ACC112 (cell line): Measurements from ENCODE around the gene LY86.

ENCODE experiments used
- H2AFZ ChIP-seq: fragments of 200-600 bp; sonication (generic); one replicate; pipeline ENCODE4 v1.6.0; 2017; ENCODE audit warnings: antibody characterized with exemption, low read length; ENCODE audit not compliant: unreplicated experiment
- H3K27ac ChIP-seq: fragments of 200-600 bp; sonication (generic); 2 replicates; pipeline ENCODE4 v1.5.1; 2014; ENCODE audit warnings: low read depth, mild to moderate bottlenecking, antibody characterized with exemption, low read length, moderate library complexity
- H3K27me3 ChIP-seq: fragments of 200-600 bp; sonication (generic); 2 replicates; pipeline ENCODE4 v1.6.1; 2014; ENCODE audit warnings: mild to moderate bottlenecking, antibody characterized with exemption, low read length, moderate library complexity, mixed read lengths; ENCODE audit not compliant: insufficient read depth
- H3K36me3 ChIP-seq: fragments of 200-600 bp; sonication (generic); 2 replicates; pipeline ENCODE4 v1.6.1; 2016; ENCODE audit warnings: mild to moderate bottlenecking, antibody characterized with exemption, low read length, moderate library complexity, mixed read lengths; ENCODE audit not compliant: insufficient read depth
- H3K4me1 ChIP-seq: fragments of 200-600 bp; sonication (generic); one replicate; pipeline ENCODE4 v1.6.1; 2016; ENCODE audit warnings: low read length, mixed read lengths; ENCODE audit not compliant: insufficient read depth, unreplicated experiment, control insufficient read depth
- H3K4me3 ChIP-seq: fragments of 200-600 bp; sonication (generic); 2 replicates; pipeline ENCODE4 v1.5.1; 2014; ENCODE audit warnings: mild to moderate bottlenecking, low read depth, low read length
- H3K79me2 ChIP-seq: fragments of 200-600 bp; sonication (generic); one replicate; pipeline ENCODE4 v1.6.0; 2016; ENCODE audit warnings: low read length; ENCODE audit not compliant: control insufficient read depth, unreplicated experiment, insufficient read depth

LY86 gene

GRCh38 chr6:6645261-6645917 lies 56.9 kb downstream of the LY86 start:
- H3K4me3 ChIP-seq, result no peak overlapping the region
- H2AFZ ChIP-seq, result no peak overlapping the region
- no peaks in the 10 kb centered on the region for H3K4me1 ChIP-seq
- H3K36me3 ChIP-seq, result no peaks in the 10 kb centered on the region
- no peaks in the 10 kb centered on the region for H3K79me2 ChIP-seq
- no peak overlapping the region for H3K27ac ChIP-seq
- H3K27me3 ChIP-seq, result peaks cover 34% of the 10 kb centered on the region

- Histone ChIP-seq H2AFZ (no peak overlapping the region), H3K27ac (no peak overlapping the region), H3K27me3 (peaks cover 34% of the 10 kb centered on the region), H3K4me1 (no peaks in the 10 kb centered on the region), H3K4me3 (no peak overlapping the region), H3K79me2 (no peaks in the 10 kb centered on the region), H3K36me3 (no peaks in the 10 kb centered on the region)
Measured at GRCh38 chr6:6646384-6646783, 57.9 kb downstream of the LY86 start.

GRCh38 chr6:6646859-6647258 lies 58.3 kb downstream of the LY86 start:
- H3K4me3 ChIP-seq, result no peak overlapping the region
- H3K4me1 ChIP-seq, result no peaks in the 10 kb centered on the region
- no peaks in the 10 kb centered on the region for H3K36me3 ChIP-seq
- peaks cover 34% of the 10 kb centered on the region for H3K27me3 ChIP-seq
- H3K79me2 ChIP-seq, result no peaks in the 10 kb centered on the region
- H2AFZ ChIP-seq, result no peak overlapping the region
- no peak overlapping the region for H3K27ac ChIP-seq

DNA sequence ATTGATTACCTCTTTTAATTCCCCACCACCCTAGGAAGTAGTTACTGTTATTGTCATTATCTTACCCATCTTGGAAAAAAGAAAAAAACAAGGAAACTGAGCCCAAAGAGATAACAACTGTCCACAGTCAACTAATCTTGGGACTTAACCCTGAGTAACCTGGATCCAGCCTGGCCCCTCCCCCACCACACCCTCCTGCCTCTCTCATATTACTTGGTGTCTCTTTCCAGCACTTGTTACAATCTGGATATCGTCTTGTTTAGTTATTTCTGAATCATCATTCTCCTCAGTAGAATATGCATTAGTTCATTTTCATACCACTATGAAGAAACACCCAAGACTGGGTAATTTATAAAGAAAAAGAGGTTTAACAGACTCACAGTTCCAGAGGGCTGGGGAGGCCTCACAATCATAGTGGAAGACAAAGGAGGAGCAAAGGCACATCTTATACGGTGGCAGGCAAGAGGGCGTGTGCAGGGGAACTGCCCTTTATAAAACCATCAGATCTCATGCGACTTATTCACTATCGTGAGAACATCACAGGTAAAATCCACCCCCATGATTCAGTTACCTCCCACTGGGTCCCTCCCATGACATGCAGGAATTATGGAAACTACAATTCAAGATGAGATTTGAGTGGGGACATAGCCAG lies 60.3 kb downstream of the LY86 start:
- Histone ChIP-seq H2AFZ (no peak overlapping the region), H3K27me3 (peaks cover 33% of the 10 kb centered on the region; the same call in 1 of the 2 replicates), H3K4me1 (no peaks in the 10 kb centered on the region), H3K27ac (no peak overlapping the region), H3K36me3 (no peaks in the 10 kb centered on the region), H3K4me3 (no peak overlapping the region), H3K79me2 (no peaks in the 10 kb centered on the region)

DNA sequence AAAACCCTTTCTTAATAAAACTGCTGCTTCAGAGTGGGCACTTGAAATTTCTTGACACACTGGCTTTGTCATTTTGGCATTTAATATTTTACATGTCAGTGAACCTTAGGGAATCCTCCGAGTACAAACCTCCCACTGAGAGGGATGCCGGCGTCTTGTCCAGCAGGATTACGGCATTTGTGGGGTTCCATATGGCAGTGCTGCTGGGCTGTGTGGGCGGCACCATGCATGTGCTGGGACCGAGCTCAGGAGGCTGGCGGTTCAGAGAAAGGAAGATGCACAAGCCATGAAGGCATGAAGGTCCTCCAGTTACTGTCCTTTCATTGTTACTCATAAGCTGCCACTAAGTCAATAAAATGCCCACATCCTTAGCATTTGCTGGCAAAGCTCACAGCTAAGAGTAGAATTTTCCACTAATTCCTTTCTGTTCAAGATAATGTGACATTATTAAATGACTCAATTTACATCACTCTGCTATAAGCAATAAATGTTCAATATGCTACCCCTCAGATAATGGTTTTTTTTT lies 61.4 kb downstream of the LY86 start:
- Histone ChIP-seq H2AFZ (no peak overlapping the region), H3K4me1 (no peaks in the 10 kb centered on the region), H3K36me3 (no peaks in the 10 kb centered on the region), H3K4me3 (no peak overlapping the region), H3K79me2 (no peaks in the 10 kb centered on the region), H3K27ac (no peak overlapping the region), H3K27me3 (peaks cover 30% of the 10 kb centered on the region; the same call in 1 of the 2 replicates)

GRCh38 chr6:6650839-6651238 lies 62.3 kb downstream of the LY86 start:
- Histone ChIP-seq H3K4me1 (no peaks in the 10 kb centered on the region), H3K27me3 (peaks cover 36% of the 10 kb centered on the region), H3K27ac (no peak overlapping the region), H3K4me3 (no peak overlapping the region), H3K36me3 (no peaks in the 10 kb centered on the region), H2AFZ (no peak overlapping the region), H3K79me2 (no peaks in the 10 kb centered on the region)

DNA sequence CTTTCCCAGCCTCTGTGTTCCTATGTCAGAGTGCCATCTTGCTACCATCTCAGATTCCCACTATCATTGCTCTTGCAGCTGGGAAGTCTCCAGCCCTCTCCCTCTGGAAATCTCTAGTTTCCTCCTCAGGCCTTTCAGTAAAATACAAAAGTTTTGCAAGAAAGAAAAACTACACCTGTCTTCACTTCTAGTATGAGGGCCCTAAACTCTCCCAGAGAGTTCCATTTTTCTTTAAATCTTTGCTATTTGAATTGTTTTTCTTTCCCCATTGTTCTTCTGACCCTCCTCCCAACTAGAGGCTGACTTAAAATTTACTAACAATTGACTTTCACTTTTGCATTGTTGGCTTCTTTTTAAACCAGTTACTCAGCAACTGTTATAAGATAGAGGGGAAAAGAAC lies 62.8 kb downstream of the LY86 start:
- no peak overlapping the region for H3K27ac ChIP-seq
- H3K4me1 ChIP-seq, result no peaks in the 10 kb centered on the region
- H2AFZ ChIP-seq, result no peak overlapping the region
- peaks cover 32% of the 10 kb centered on the region for H3K27me3 ChIP-seq
- no peaks in the 10 kb centered on the region for H3K79me2 ChIP-seq
- no peaks in the 10 kb centered on the region for H3K36me3 ChIP-seq
- H3K4me3 ChIP-seq, result no peak overlapping the region

DNA sequence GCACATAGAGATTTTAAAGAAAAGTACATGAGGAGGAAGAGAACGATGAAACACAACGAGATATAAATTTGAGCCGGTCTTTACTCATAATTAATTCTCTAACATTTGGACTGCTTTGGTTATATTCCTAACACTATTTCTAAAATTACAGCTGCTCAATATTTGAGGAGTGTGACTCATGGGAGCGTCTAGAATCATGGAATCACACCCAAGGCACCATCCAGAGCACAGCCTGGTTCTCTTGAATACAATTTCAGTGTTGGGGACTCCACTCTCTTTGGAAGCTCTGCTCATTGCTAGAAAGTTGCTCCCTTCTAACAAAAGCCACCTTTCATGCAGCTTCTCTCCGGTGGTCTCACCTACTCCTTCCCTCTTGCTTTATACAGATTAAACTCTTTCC lies 64.4 kb downstream of the LY86 start:
- Histone ChIP-seq H3K27me3 (peaks cover 28% of the 10 kb centered on the region), H2AFZ (no peak overlapping the region), H3K27ac (no peak overlapping the region), H3K4me1 (no peaks in the 10 kb centered on the region), H3K79me2 (no peaks in the 10 kb centered on the region), H3K4me3 (no peak overlapping the region), H3K36me3 (no peaks in the 10 kb centered on the region)

GRCh38 chr6:6654599-6655575 lies 66.4 kb downstream of the LY86 start:
- Histone ChIP-seq H3K27ac (no peak overlapping the region), H3K36me3 (no peaks in the 10 kb centered on the region), H3K4me3 (no peak overlapping the region), H2AFZ (no peak overlapping the region), H3K79me2 (no peaks in the 10 kb centered on the region), H3K4me1 (no peaks in the 10 kb centered on the region), H3K27me3 (peaks cover 26% of the 10 kb centered on the region)

GRCh38 chr6:6655805-6656251 lies 67.3 kb downstream of the LY86 start:
- Histone ChIP-seq H3K4me3 (no peak overlapping the region), H3K27ac (no peak overlapping the region), H2AFZ (no peak overlapping the region), H3K36me3 (no peaks in the 10 kb centered on the region), H3K27me3 (peaks cover 35% of the 10 kb centered on the region), H3K4me1 (no peaks in the 10 kb centered on the region), H3K79me2 (no peaks in the 10 kb centered on the region)
